Natural killer cell treated with Interleukin-12 subunit alpha and Interleukin-12 subunit beta and Interleukin-15 and Interleukin-18, amount 100 ng/mL, for 72 hours (primary cell): ENCODE data around the gene NFATC2IP. TPM values are rescaled to one million over a fixed set of nuclear protein-coding genes. Genes with fewer than 3 reads are reported as not detected.
A peak's percentile ranks its signal among the peaks of the same experiment; 100 is the strongest.
"Not testable (repeated sequence)": the region's sequence is repeated elsewhere in the genome, so short reads cannot be mapped to it uniquely, and the experiment has no call there.

Source experiments
- ATAC-seq, 2 donors: fragments of 150-1000 bp; cut with Tn5 transposase in 1 of 2; sonication (Bioruptor Pico), chemical (Tn5 transposase) in 1 of 2; 2 replicates each; pipeline ENCODE4 v1.10.0; 2021
- DNase-seq: peaks from one replicate; pipeline ENCODE4 v3.0.0; 2022; ENCODE audit warnings: low spot score
- H3K27ac Mint-ChIP-seq, 2 donors: 1 replicate in 1 of 2; 2 replicates in 1 of 2; pipeline ENCODE4 v1.8.0; 2022; ENCODE audit warnings: mixed read lengths in 2 of 2, mild to moderate bottlenecking in 1 of 2, moderate library complexity in 1 of 2
- H3K27me3 Mint-ChIP-seq, 2 donors: 1 replicate in 1 of 2; 2 replicates in 1 of 2; pipeline ENCODE4 v1.8.0; 2022; ENCODE audit warnings: mixed read lengths in 2 of 2
- H3K36me3 Mint-ChIP-seq: one replicate; pipeline ENCODE4 v1.8.0; 2022; ENCODE audit warnings: mixed read lengths
- H3K4me1 Mint-ChIP-seq, 2 donors: 1 replicate in 1 of 2; 2 replicates in 1 of 2; pipeline ENCODE4 v1.8.0; 2022; ENCODE audit warnings: low read depth in 2 of 2, mixed read lengths in 2 of 2, mild to moderate bottlenecking in 1 of 2
- H3K4me3 Mint-ChIP-seq: one replicate; pipeline ENCODE4 v1.8.0; 2022; ENCODE audit warnings: mixed read lengths
- H3K9me3 Mint-ChIP-seq: 2 replicates; pipeline ENCODE4 v1.8.0; 2022; ENCODE audit warnings: mixed read lengths
- total RNA-seq, 2 donors: library from RNA; stranded (reverse); gene quantifications; one replicate each; pipeline ENCODE4 v1.2.3, GENCODE V29; 2022

NFATC2IP gene
- total RNA-seq, 2 donors from 2014 or later: 95.4 to 153 TPM

DNA sequence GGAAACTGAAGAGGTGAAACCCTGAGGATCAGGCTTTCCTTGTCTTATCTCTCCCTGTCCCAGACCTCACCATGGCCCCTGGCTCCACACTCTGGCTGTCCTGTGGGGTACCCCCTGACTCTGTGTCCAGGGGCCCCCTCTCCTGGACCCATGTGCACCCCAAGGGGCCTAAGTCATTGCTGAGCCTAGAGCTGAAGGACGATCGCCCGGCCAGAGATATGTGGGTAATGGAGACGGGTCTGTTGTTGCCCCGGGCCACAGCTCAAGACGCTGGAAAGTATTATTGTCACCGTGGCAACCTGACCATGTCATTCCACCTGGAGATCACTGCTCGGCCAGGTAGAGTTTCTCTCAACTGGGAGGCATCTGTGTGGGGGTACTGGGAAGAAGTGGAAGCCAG, 17.6 kb upstream of the NFATC2IP start:
- Mint-ChIP-seq H3K36me3 (no peaks in the 10 kb centered on the region), H3K27ac (peak overlapping the region in 1 of 2 donors; percentile 95), H3K27me3 (no peaks in the 10 kb centered on the region), H3K4me3 (no peak overlapping the region), H3K4me1 (peaks cover 26 to 33% of the 10 kb centered on the region in 2 donors), H3K9me3 (no peaks in the 10 kb centered on the region)
- ATAC-seq (no peak), DNase-seq (no peak)

DNA sequence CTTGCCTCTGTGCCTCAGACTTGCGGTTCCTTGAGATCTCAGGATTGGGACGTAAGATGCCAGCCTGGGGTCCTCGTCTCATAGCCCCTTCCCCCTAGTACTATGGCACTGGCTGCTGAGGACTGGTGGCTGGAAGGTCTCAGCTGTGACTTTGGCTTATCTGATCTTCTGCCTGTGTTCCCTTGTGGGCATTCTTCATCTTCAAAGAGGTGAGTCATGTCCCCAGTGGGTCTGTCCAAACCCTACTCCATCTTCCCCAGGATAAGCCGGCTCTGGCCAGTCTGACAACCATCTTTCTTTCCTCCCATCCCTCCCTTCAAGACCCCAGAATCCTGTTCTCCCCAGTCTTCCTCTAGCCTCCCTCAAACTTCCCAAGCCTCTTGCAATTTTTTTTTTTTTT, 15.4 kb upstream of the NFATC2IP start:
- no peak for ATAC-seq
- Mint-ChIP-seq H3K27ac (peak overlapping the region in 1 of 2 donors; percentile 31), H3K9me3 (no peaks in the 10 kb centered on the region), H3K4me3 (no peak overlapping the region), H3K4me1 (peaks cover 23 to 33% of the 10 kb centered on the region in 2 donors), H3K27me3 (peaks cover 0 to 3% of the 10 kb centered on the region in 2 donors), H3K36me3 (no peaks in the 10 kb centered on the region)
- no peak for DNase-seq

GRCh38 chr16:28935924-28936783, 14.6 kb upstream of the NFATC2IP start:
- ATAC-seq: peak; percentile 100
- peak overlapping the region; percentile 84 for H3K4me3 Mint-ChIP-seq
- H3K27ac Mint-ChIP-seq: peak overlapping the region; percentile 31 to 59
- no peaks in the 10 kb centered on the region for H3K36me3 Mint-ChIP-seq
- peaks cover 16 to 26% of the 10 kb centered on the region in 2 donors for H3K4me1 Mint-ChIP-seq
- no peaks in the 10 kb centered on the region for H3K9me3 Mint-ChIP-seq
- DNase-seq: peak; percentile 92
- H3K27me3 Mint-ChIP-seq: peaks cover 0 to 3% of the 10 kb centered on the region in 2 donors

DNA sequence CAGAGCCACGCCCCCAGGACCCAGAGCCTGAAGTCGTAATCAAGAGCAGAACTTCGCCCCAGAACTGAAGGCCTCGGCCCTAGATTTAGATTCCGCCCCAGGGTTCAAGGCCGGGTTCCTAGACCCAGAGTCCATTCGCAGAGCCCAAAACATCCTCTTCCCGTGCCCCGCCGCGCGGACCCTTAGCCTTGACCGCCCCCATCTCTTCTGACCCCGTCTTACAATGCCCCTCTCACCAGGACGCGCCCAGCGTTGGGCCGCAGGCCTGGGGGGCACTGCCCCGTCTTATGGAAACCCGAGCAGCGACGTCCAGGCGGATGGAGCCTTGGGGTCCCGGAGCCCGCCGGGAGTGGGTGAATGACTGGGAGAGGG, 14.0 kb upstream of the NFATC2IP start:
- peaks cover 16 to 26% of the 10 kb centered on the region in 2 donors for H3K4me1 Mint-ChIP-seq
- no peaks in the 10 kb centered on the region for H3K36me3 Mint-ChIP-seq
- H3K4me3 Mint-ChIP-seq: peak overlapping the region; percentile 84
- H3K9me3 Mint-ChIP-seq: no peaks in the 10 kb centered on the region
- no peak for ATAC-seq
- no peak for DNase-seq
- peak overlapping the region; percentile 31 to 59 for H3K27ac Mint-ChIP-seq
- H3K27me3 Mint-ChIP-seq: peaks cover 0 to 3% of the 10 kb centered on the region in 2 donors

GRCh38 chr16:28937222-28937876, 13.4 kb upstream of the NFATC2IP start:
- no peak for ATAC-seq
- H3K4me3 Mint-ChIP-seq: no peak overlapping the region

DNA sequence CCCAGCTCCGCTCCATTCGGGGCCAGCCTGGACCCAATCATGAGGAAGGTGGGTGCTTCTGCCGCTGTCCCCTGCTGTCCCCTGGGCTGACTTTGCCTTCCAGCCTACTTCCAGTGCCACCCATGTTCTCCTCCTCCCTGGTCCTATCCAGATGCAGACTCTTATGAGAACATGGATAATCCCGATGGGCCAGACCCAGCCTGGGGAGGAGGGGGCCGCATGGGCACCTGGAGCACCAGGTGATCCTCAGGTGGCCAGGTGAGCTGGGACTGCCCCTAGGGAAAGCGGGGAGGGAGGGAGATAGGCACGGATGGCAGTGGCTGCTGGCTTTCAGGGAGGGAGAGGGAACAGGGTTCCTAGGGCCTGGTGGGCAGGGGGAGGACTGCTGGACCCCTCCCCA, 12.0 kb upstream of the NFATC2IP start:
- no peak overlapping the region for H3K4me3 Mint-ChIP-seq
- no peaks in the 10 kb centered on the region for H3K36me3 Mint-ChIP-seq
- DNase-seq: no peak
- H3K4me1 Mint-ChIP-seq: peaks cover 17 to 27% of the 10 kb centered on the region in 2 donors
- H3K9me3 Mint-ChIP-seq: no peaks in the 10 kb centered on the region
- peaks cover 0 to 3% of the 10 kb centered on the region in 2 donors for H3K27me3 Mint-ChIP-seq
- ATAC-seq: no peak
- H3K27ac Mint-ChIP-seq: peak overlapping the region in 1 of 2 donors; percentile 37

More at GRCh38 chr16:28937222-28937876, 13.4 kb upstream of the NFATC2IP start:
- H3K27ac Mint-ChIP-seq: peak overlapping the region in 1 of 2 donors; percentile 37
- H3K36me3 Mint-ChIP-seq: no peaks in the 10 kb centered on the region
- no peak for DNase-seq
- peaks cover 0 to 3% of the 10 kb centered on the region in 2 donors for H3K27me3 Mint-ChIP-seq
- peaks cover 16 to 26% of the 10 kb centered on the region in 2 donors for H3K4me1 Mint-ChIP-seq
- H3K9me3 Mint-ChIP-seq: no peaks in the 10 kb centered on the region

GRCh38 chr16:28939825-28940224, 10.9 kb upstream of the NFATC2IP start:
- not testable (repeated sequence) for H3K27me3 Mint-ChIP-seq, H3K36me3 Mint-ChIP-seq, ATAC-seq, DNase-seq, H3K27ac Mint-ChIP-seq, H3K9me3 Mint-ChIP-seq, H3K4me3 Mint-ChIP-seq
- peaks cover 15 to 24% of the 10 kb centered on the region in 2 donors for H3K4me1 Mint-ChIP-seq

DNA sequence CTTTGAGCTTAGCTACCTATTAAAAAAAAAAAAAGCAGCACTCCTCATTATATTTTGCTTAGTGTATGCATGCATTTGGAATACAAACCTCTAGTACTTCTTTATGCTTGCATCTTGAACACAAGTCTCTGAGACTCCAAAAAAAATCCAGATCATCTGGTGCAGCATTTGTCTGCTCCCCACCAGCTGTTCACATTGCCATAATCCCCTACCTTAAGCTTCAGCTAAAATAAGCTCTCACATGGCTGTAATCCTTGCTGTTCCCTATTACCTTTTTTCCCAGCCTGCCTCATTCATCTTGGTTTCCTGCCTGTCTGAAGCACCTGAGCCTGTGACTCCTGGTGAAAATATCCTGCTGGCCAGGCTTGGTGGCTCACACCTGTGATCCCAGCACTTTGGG, 7.5 kb upstream of the NFATC2IP start:
- DNase-seq: no peak
- no peaks in the 10 kb centered on the region for H3K9me3 Mint-ChIP-seq
- peak overlapping the region; percentile 28 to 75 for H3K27ac Mint-ChIP-seq
- ATAC-seq: no peak
- peaks cover 0 to 3% of the 10 kb centered on the region in 2 donors for H3K27me3 Mint-ChIP-seq
- no peaks in the 10 kb centered on the region for H3K36me3 Mint-ChIP-seq
- no peak overlapping the region for H3K4me3 Mint-ChIP-seq
- peaks cover 14 to 17% of the 10 kb centered on the region in 2 donors for H3K4me1 Mint-ChIP-seq

DNA sequence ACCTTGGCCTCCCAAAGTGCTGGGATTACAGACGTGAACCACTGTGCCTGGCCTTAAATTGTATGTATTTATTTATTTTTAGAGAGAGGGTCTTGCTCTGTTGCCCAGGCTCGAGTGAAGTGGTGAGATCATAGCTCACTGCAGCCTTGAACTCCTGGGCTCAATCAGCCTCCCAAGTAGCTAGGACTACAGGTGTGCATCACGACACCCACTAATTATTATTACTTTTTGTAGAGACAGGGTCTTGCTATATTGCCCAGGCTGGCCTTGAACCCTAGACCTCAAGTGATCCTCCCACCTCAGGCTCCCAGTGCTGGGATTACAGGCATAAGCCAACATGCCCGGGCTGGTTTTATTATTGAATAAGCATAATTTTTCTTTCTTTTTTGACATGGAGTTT, 4.1 kb upstream of the NFATC2IP start:
- H3K36me3 Mint-ChIP-seq: no peaks in the 10 kb centered on the region
- ATAC-seq: no peak
- no peak for DNase-seq
- no peaks in the 10 kb centered on the region for H3K27me3 Mint-ChIP-seq
- peaks cover 17 to 23% of the 10 kb centered on the region in 2 donors for H3K4me1 Mint-ChIP-seq
- H3K27ac Mint-ChIP-seq: no peak overlapping the region
- no peak overlapping the region for H3K4me3 Mint-ChIP-seq
- H3K9me3 Mint-ChIP-seq: no peaks in the 10 kb centered on the region

GRCh38 chr16:28951410-28951943, 740 bp downstream of the NFATC2IP start:
- H3K36me3 Mint-ChIP-seq: peaks cover 3% of the 10 kb centered on the region
- H3K27me3 Mint-ChIP-seq: no peaks in the 10 kb centered on the region
- peak overlapping the region; percentile 88 for H3K4me3 Mint-ChIP-seq
- H3K9me3 Mint-ChIP-seq: no peaks in the 10 kb centered on the region
- DNase-seq (peak; percentile 71), ATAC-seq (no peak)
- peak overlapping the region; percentile 73 to 97 for H3K27ac Mint-ChIP-seq
- H3K4me1 Mint-ChIP-seq: peaks cover 10 to 23% of the 10 kb centered on the region in 2 donors

- Mint-ChIP-seq H3K27ac (no peak overlapping the region), H3K4me1 (peaks cover 0 to 8% of the 10 kb centered on the region in 2 donors), H3K36me3 (peaks cover 28% of the 10 kb centered on the region), H3K27me3 (no peaks in the 10 kb centered on the region), H3K9me3 (no peaks in the 10 kb centered on the region), H3K4me3 (no peak overlapping the region)
- ATAC-seq (no peak), DNase-seq (no peak)
Observed at GRCh38 chr16:28958216-28958615, 7.5 kb downstream of the NFATC2IP start.

GRCh38 chr16:28958836-28959235, 8.1 kb downstream of the NFATC2IP start:
- Mint-ChIP-seq H3K4me1 (peaks cover 5 to 11% of the 10 kb centered on the region in 2 donors), H3K27ac (peak overlapping the region in 1 of 2 donors; percentile 16), H3K9me3 (no peaks in the 10 kb centered on the region), H3K4me3 (no peak overlapping the region), H3K36me3 (peaks cover 31% of the 10 kb centered on the region), H3K27me3 (no peaks in the 10 kb centered on the region)
- no peak for DNase-seq
- no peak for ATAC-seq

DNA sequence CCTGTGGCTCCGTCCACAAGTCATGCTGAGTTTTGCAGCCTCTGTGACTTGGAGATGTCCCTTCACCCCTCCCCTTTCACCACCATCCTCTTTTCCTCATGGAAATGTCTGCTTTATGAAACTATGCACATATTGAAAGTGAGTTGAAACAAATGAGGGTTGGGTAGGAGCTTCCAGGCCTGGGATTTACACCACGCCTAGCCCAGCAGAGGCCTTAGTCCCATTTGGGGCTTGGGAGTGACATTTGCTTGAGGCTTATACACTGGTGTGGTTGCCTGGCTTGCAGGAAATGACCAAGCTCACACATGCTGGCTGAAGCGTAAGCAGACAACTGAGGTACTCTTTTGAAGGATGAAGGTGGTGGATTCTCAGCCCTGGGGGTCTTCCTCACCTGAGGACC, 13.3 kb downstream of the NFATC2IP start:
- ATAC-seq (no peak), DNase-seq (no peak)
- Mint-ChIP-seq H3K4me3 (no peak overlapping the region), H3K27me3 (no peaks in the 10 kb centered on the region), H3K36me3 (peaks cover 31% of the 10 kb centered on the region), H3K4me1 (peaks cover 5 to 9% of the 10 kb centered on the region in 2 donors), H3K9me3 (no peaks in the 10 kb centered on the region), H3K27ac (peak overlapping the region in 1 of 2 donors; percentile 68)

DNA sequence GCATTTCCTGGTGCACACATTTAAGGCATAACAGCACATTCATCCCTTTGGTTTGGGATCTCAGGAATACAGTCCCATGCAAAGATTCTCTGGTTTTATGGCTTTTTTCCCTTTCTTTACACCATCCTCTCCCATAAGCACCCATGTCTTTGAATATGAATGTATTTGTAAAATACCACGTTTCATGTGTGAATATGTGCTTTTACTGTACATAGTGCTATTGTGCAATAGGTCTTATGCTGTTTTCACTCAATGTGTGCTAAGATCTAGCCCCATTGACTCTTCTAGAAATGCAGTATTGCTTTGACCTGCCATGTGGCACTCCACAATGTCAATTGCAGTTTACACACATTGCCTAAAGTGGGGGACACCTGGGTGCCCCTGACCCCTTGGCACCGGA, 13.8 kb downstream of the NFATC2IP start:
- Mint-ChIP-seq H3K4me1 (peaks cover 5 to 9% of the 10 kb centered on the region in 2 donors), H3K27ac (no peak overlapping the region), H3K36me3 (peaks cover 27% of the 10 kb centered on the region), H3K4me3 (no peak overlapping the region), H3K27me3 (no peaks in the 10 kb centered on the region), H3K9me3 (no peaks in the 10 kb centered on the region)
- ATAC-seq (no peak), DNase-seq (no peak)
